GM23338 (cell line): ENCODE results near the gene RAC3. TPM values are rescaled to one million over a fixed set of nuclear protein-coding genes. Genes with fewer than 3 reads are reported as not detected.
A peak's percentile ranks its signal among the peaks of the same experiment; 100 is the strongest.

Experiments
- ATAC-seq: fragments of 200-7000 bp; cut with Tn5 transposase; 3 replicates; pipeline ENCODE4 v1.9.1; 2020
- DNase-seq: peaks from one replicate; pipeline ENCODE4 v3.0.0-alpha.2; 2015; ENCODE audit warnings: low spot score
- H2AFZ ChIP-seq: fragments of 200-600 bp; sonication (generic); 2 replicates; pipeline ENCODE4 v1.8.0; 2016; ENCODE audit warnings: antibody characterized with exemption, mild to moderate bottlenecking, moderate library complexity
- H3F3A ChIP-seq: fragments of 200-600 bp; sonication (generic); replicated peaks from 2 replicates; pipeline ENCODE4 v1.8.0; 2017; ENCODE audit warnings: antibody characterized with exemption, mixed run types, low read depth
- H3K27ac ChIP-seq: fragments of 200-600 bp; sonication (generic); 2 replicates; pipeline ENCODE4 v1.6.1; 2016; ENCODE audit warnings: low read depth
- H3K27me3 ChIP-seq: fragments of 200-600 bp; sonication (generic); 2 replicates; pipeline ENCODE4 v1.8.0; 2016; ENCODE audit warnings: mild to moderate bottlenecking, mixed run types, moderate library complexity; ENCODE audit not compliant: insufficient read depth
- H3K36me3 ChIP-seq: fragments of 200-600 bp; sonication (generic); 2 replicates; pipeline ENCODE4 v1.8.0; 2016; ENCODE audit warnings: mild to moderate bottlenecking; ENCODE audit not compliant: insufficient read depth
- H3K4me1 ChIP-seq: fragments of 200-600 bp; sonication (generic); 2 replicates; pipeline ENCODE4 v1.8.0; 2016; ENCODE audit warnings: mild to moderate bottlenecking, moderate library complexity; ENCODE audit not compliant: insufficient read depth
- H3K4me2 ChIP-seq: fragments of 200-600 bp; sonication (generic); 2 replicates; pipeline ENCODE4 v1.7.1; 2017; ENCODE audit warnings: mixed run types
- H3K4me3 ChIP-seq: fragments of 200-600 bp; sonication (generic); 2 replicates; pipeline ENCODE4 v1.6.1; 2016; ENCODE audit warnings: mixed run types
- H3K79me2 ChIP-seq: fragments of 200-600 bp; sonication (generic); replicated peaks from 2 replicates; pipeline ENCODE4 v1.8.0; 2017; ENCODE audit warnings: mild to moderate bottlenecking; ENCODE audit not compliant: insufficient read depth
- H3K9me2 ChIP-seq: fragments of 200-600 bp; sonication (generic); 2 replicates; pipeline ENCODE4 v1.8.0; 2017; ENCODE audit not compliant: insufficient read depth
- H4K20me1 ChIP-seq: fragments of 200-600 bp; sonication (generic); replicated peaks from 2 replicates; pipeline ENCODE4 v1.8.0; 2017; ENCODE audit warnings: mild to moderate bottlenecking; ENCODE audit not compliant: insufficient read depth
- H3K27ac Mint-ChIP-seq: 2 replicates; pipeline ENCODE4 v1.8.0; 2020; ENCODE audit warnings: inconsistent platforms, mild to moderate bottlenecking, moderate library complexity, mixed read lengths
- H3K27me3 Mint-ChIP-seq: 3 replicates; pipeline ENCODE4 v1.8.0; 2022; ENCODE audit warnings: low read depth, mild to moderate bottlenecking, moderate library complexity, mixed read lengths, inconsistent platforms; ENCODE audit not compliant: insufficient read depth, poor library complexity
- H3K36me3 Mint-ChIP-seq: 3 replicates; pipeline ENCODE4 v1.8.0; 2021; ENCODE audit warnings: low read depth, mild to moderate bottlenecking, inconsistent platforms, moderate library complexity, mixed read lengths
- H3K4me1 Mint-ChIP-seq: 3 replicates; pipeline ENCODE4 v1.8.0; 2020; ENCODE audit warnings: mild to moderate bottlenecking, inconsistent platforms, mixed read lengths
- H3K4me3 Mint-ChIP-seq: 3 replicates; pipeline ENCODE4 v1.8.0; 2021; ENCODE audit warnings: moderate library complexity, mild to moderate bottlenecking, inconsistent platforms, mixed read lengths
- H3K9me3 Mint-ChIP-seq: 3 replicates; pipeline ENCODE4 v1.8.0; 2020; ENCODE audit warnings: moderate library complexity, mild to moderate bottlenecking, inconsistent platforms, mixed read lengths
- CREB1 ChIP-seq: fragments of 250-450 bp; sonication (Bioruptor Pico); IDR thresholded peaks from 2 replicates; pipeline ENCODE4 v1.5.0; 2020; ENCODE audit warnings: low read depth, mild to moderate bottlenecking, moderate library complexity
- EZH2 ChIP-seq: fragments of 200-600 bp; sonication (generic); IDR thresholded peaks from one replicate; pipeline ENCODE4 v1.8.0; 2017; ENCODE audit warnings: antibody characterized with exemption, mild to moderate bottlenecking, low read depth; ENCODE audit not compliant: unreplicated experiment
- EZH2phosphoT487 ChIP-seq: fragments of 200-600 bp; sonication (generic); IDR thresholded peaks from one replicate; pipeline ENCODE4 v1.8.1; 2018; ENCODE audit warnings: antibody characterized with exemption; ENCODE audit not compliant: unreplicated experiment
- JUNB ChIP-seq: IDR thresholded peaks from one replicate; pipeline ENCODE4 v1.6.1; 2016; ENCODE audit warnings: antibody characterized with exemption; ENCODE audit not compliant: unreplicated experiment
- NANOG ChIP-seq: IDR thresholded peaks from 2 replicates; pipeline ENCODE4 v1.6.1; 2016; ENCODE audit warnings: antibody characterized with exemption, borderline replicate concordance
- POLR2AphosphoS5 ChIP-seq: IDR thresholded peaks from 2 replicates; pipeline ENCODE4 v1.6.1; 2016; ENCODE audit warnings: antibody characterized with exemption, low read depth
- STAT1 ChIP-seq: IDR thresholded peaks from one replicate; pipeline ENCODE4 v1.6.1; 2016; ENCODE audit warnings: antibody characterized with exemption; ENCODE audit not compliant: unreplicated experiment
- ZNF114 ChIP-seq: fragments of 250-450 bp; sonication (Bioruptor Pico); IDR thresholded peaks from 2 replicates; pipeline ENCODE4 v1.5.0; 2020; ENCODE audit warnings: mild to moderate bottlenecking, moderate library complexity
- ZNF331 ChIP-seq: fragments of 250-450 bp; sonication (Bioruptor Pico); IDR thresholded peaks from 2 replicates; pipeline ENCODE4 v1.5.0; 2020; ENCODE audit warnings: low read depth, mild to moderate bottlenecking, moderate library complexity
- polyA plus RNA-seq: library from polyadenylated mRNA; unstranded; fragments of >200 nt; fragmentation: Nextera tagmentation; extraction: Ambion mirVana; gene quantifications from 2 replicates; pipeline ENCODE4 v1.2.1, GENCODE V29; 2016
- total RNA-seq: library from RNA; depleted of rRNA; stranded (reverse); fragments of >200 nt; shearing (Covaris generic); gene quantifications from 2 replicates; pipeline ENCODE4 v1.2.3, GENCODE V29; 2014
- TF ChIP-seq, protein P1 (sequence below): IDR thresholded peaks from one replicate; pipeline ENCODE4 v1.6.1; 2018; ENCODE audit warnings: antibody characterized with exemption; ENCODE audit not compliant: unreplicated experiment
- TF ChIP-seq, protein P2 (sequence below): IDR thresholded peaks from 2 replicates; pipeline ENCODE4 v1.6.1; 2016; ENCODE audit warnings: antibody characterized with exemption
- TF ChIP-seq, protein P3 (sequence below), 2 experiments: fragments of 200-600 bp in 1 of 2; sonication (generic) in 1 of 2; conservative IDR thresholded peaks; 2 replicates each; pipeline versions ENCODE4 v1.5.1 to v1.6.1; 2016 to 2017; ENCODE audit warnings: antibody characterized with exemption in 2 of 2, low read depth in 2 of 2, mild to moderate bottlenecking in 2 of 2, moderate library complexity in 1 of 2
- TF ChIP-seq, protein P4 (sequence below): fragments of 250-450 bp; sonication (Bioruptor Pico); IDR thresholded peaks from 2 replicates; pipeline ENCODE4 v1.5.0; 2020; ENCODE audit warnings: mild to moderate bottlenecking, moderate library complexity

RAC3 gene
- total and polyA plus RNA-seq, 2 experiments from 2014 or later = 31.5 to 293 TPM

DNA sequence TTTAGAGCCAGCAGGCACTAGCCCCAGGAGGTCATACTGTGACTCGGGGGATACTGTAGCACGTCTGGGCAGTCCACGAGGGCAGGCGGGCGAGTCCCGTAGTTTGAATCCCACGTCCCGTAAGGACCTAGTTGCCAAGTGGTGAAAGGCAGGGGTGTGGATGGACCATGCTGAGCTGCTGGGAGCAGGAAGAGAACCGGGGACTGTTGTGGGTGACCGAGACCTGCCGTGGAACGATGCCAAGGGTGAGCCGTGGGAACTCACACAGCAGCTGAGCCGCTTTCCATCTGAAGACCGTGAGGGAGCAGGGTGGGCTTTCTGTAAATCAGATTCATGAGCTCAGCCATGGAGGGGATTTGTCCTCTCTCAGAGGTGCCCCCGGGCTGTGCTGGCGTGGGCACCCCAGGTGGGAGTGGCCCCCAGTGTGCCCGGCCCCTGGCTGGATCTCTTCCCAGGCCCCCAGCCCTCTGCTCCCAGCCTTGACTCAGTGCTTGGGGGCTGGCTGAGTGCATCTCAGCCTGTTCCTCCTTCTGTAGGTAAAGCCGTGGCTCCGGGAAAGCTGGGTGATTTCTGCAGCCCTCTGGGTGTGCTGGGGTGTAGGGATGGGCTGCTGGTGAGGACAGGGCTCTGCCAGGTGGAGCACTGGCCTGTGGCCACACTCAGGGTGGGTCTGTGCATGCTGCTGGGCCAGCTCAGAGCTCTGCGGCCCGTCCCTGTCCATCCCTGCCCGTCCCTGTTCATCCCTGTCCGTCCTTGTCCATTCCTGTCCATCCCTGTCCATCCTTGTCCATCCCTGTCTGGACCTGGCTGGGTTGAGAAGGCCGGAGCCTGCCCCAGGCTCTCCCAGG, 40.4 kb upstream of the RAC3 start:
- peaks cover 6% of the 10 kb centered on the region for H4K20me1 ChIP-seq
- H3K4me2 ChIP-seq = no peak overlapping the region
- no peaks in the 10 kb centered on the region for H3K27me3 ChIP-seq
- H2AFZ ChIP-seq = no peak overlapping the region
- H3K4me3 ChIP-seq = no peak overlapping the region
- H3F3A ChIP-seq = 0 out of 2 replicates have a peak, but pooled peaks cover 3% of the 10 kb centered on the region
- H3K36me3 ChIP-seq = no peaks in the 10 kb centered on the region
- Mint-ChIP-seq H3K4me1 (peaks cover 27% of the 10 kb centered on the region), H3K27ac (peak overlapping the region; percentile 35; the same call in 1 of the 2 replicates), H3K4me3 (peak overlapping the region; percentile 49; the same call in 1 of the 3 replicates), H3K36me3 (peaks cover 14% of the 10 kb centered on the region), H3K9me3 (no peaks in the 10 kb centered on the region), H3K27me3 (peaks cover 12% of the 10 kb centered on the region)
- ATAC-seq (peak; percentile 2; the same call in 1 of the 3 replicates), DNase-seq (no peak)
- TF ChIP-seq, protein P1, sequence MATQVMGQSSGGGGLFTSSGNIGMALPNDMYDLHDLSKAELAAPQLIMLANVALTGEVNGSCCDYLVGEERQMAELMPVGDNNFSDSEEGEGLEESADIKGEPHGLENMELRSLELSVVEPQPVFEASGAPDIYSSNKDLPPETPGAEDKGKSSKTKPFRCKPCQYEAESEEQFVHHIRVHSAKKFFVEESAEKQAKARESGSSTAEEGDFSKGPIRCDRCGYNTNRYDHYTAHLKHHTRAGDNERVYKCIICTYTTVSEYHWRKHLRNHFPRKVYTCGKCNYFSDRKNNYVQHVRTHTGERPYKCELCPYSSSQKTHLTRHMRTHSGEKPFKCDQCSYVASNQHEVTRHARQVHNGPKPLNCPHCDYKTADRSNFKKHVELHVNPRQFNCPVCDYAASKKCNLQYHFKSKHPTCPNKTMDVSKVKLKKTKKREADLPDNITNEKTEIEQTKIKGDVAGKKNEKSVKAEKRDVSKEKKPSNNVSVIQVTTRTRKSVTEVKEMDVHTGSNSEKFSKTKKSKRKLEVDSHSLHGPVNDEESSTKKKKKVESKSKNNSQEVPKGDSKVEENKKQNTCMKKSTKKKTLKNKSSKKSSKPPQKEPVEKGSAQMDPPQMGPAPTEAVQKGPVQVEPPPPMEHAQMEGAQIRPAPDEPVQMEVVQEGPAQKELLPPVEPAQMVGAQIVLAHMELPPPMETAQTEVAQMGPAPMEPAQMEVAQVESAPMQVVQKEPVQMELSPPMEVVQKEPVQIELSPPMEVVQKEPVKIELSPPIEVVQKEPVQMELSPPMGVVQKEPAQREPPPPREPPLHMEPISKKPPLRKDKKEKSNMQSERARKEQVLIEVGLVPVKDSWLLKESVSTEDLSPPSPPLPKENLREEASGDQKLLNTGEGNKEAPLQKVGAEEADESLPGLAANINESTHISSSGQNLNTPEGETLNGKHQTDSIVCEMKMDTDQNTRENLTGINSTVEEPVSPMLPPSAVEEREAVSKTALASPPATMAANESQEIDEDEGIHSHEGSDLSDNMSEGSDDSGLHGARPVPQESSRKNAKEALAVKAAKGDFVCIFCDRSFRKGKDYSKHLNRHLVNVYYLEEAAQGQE = no peak
- TF ChIP-seq CREB1 (CRISPR knock-in tag) = no peak
- no peak for TF ChIP-seq JUNB
- TF ChIP-seq ZNF114 = no peak
- TF ChIP-seq STAT1 = no peak
- TF ChIP-seq, protein P2, sequence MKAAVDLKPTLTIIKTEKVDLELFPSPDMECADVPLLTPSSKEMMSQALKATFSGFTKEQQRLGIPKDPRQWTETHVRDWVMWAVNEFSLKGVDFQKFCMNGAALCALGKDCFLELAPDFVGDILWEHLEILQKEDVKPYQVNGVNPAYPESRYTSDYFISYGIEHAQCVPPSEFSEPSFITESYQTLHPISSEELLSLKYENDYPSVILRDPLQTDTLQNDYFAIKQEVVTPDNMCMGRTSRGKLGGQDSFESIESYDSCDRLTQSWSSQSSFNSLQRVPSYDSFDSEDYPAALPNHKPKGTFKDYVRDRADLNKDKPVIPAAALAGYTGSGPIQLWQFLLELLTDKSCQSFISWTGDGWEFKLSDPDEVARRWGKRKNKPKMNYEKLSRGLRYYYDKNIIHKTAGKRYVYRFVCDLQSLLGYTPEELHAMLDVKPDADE = no peak
- no peak for TF ChIP-seq NANOG
- no peak for TF ChIP-seq ZNF331 (CRISPR knock-in tag)
- TF ChIP-seq, protein P3, sequence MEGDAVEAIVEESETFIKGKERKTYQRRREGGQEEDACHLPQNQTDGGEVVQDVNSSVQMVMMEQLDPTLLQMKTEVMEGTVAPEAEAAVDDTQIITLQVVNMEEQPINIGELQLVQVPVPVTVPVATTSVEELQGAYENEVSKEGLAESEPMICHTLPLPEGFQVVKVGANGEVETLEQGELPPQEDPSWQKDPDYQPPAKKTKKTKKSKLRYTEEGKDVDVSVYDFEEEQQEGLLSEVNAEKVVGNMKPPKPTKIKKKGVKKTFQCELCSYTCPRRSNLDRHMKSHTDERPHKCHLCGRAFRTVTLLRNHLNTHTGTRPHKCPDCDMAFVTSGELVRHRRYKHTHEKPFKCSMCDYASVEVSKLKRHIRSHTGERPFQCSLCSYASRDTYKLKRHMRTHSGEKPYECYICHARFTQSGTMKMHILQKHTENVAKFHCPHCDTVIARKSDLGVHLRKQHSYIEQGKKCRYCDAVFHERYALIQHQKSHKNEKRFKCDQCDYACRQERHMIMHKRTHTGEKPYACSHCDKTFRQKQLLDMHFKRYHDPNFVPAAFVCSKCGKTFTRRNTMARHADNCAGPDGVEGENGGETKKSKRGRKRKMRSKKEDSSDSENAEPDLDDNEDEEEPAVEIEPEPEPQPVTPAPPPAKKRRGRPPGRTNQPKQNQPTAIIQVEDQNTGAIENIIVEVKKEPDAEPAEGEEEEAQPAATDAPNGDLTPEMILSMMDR (conservative IDR thresholded peaks at IDR 0.05; ENCODE audit: low read depth in 2 of 2) = no peak
- TF ChIP-seq POLR2AphosphoS5 = no peak
- TF ChIP-seq EZH2phosphoT487 = no peak
- TF ChIP-seq, protein P4, sequence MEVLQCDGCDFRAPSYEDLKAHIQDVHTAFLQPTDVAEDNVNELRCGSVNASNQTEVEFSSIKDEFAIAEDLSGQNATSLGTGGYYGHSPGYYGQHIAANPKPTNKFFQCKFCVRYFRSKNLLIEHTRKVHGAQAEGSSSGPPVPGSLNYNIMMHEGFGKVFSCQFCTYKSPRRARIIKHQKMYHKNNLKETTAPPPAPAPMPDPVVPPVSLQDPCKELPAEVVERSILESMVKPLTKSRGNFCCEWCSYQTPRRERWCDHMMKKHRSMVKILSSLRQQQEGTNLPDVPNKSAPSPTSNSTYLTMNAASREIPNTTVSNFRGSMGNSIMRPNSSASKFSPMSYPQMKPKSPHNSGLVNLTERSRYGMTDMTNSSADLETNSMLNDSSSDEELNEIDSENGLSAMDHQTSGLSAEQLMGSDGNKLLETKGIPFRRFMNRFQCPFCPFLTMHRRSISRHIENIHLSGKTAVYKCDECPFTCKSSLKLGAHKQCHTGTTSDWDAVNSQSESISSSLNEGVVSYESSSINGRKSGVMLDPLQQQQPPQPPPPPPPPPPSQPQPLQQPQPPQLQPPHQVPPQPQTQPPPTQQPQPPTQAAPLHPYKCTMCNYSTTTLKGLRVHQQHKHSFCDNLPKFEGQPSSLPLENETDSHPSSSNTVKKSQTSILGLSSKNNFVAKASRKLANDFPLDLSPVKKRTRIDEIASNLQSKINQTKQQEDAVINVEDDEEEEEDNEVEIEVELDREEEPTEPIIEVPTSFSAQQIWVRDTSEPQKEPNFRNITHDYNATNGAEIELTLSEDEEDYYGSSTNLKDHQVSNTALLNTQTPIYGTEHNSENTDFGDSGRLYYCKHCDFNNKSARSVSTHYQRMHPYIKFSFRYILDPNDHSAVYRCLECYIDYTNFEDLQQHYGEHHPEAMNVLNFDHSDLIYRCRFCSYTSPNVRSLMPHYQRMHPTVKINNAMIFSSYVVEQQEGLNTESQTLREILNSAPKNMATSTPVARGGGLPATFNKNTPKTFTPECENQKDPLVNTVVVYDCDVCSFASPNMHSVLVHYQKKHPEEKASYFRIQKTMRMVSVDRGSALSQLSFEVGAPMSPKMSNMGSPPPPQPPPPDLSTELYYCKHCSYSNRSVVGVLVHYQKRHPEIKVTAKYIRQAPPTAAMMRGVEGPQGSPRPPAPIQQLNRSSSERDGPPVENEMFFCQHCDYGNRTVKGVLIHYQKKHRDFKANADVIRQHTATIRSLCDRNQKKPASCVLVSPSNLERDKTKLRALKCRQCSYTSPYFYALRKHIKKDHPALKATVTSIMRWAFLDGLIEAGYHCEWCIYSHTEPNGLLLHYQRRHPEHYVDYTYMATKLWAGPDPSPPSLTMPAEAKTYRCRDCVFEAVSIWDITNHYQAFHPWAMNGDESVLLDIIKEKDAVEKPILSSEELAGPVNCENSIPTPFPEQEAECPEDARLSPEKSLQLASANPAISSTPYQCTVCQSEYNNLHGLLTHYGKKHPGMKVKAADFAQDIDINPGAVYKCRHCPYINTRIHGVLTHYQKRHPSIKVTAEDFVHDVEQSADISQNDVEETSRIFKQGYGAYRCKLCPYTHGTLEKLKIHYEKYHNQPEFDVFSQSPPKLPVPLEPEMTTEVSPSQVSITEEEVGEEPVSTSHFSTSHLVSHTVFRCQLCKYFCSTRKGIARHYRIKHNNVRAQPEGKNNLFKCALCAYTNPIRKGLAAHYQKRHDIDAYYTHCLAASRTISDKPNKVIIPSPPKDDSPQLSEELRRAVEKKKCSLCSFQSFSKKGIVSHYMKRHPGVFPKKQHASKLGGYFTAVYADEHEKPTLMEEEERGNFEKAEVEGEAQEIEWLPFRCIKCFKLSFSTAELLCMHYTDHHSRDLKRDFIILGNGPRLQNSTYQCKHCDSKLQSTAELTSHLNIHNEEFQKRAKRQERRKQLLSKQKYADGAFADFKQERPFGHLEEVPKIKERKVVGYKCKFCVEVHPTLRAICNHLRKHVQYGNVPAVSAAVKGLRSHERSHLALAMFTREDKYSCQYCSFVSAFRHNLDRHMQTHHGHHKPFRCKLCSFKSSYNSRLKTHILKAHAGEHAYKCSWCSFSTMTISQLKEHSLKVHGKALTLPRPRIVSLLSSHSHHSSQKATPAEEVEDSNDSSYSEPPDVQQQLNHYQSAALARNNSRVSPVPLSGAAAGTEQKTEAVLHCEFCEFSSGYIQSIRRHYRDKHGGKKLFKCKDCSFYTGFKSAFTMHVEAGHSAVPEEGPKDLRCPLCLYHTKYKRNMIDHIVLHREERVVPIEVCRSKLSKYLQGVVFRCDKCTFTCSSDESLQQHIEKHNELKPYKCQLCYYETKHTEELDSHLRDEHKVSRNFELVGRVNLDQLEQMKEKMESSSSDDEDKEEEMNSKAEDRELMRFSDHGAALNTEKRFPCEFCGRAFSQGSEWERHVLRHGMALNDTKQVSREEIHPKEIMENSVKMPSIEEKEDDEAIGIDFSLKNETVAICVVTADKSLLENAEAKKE = no peak
- no peak for TF ChIP-seq EZH2
- peaks cover 11% of the 10 kb centered on the region; the same call in 1 of the 2 replicates for H3K4me1 ChIP-seq
- no peaks in the 10 kb centered on the region for H3K9me2 ChIP-seq
- no peaks in the 10 kb centered on the region for H3K79me2 ChIP-seq
- no peak overlapping the region for H3K27ac ChIP-seq
